ENCODE results near the gene BBC3. TPM values are rescaled to one million over a fixed set of nuclear protein-coding genes. Genes with fewer than 3 reads are reported as not detected.
"Not testable (repeated sequence)": the region's sequence is repeated elsewhere in the genome, so short reads cannot be mapped to it uniquely, and the experiment has no call there.

The BBC3 gene
- polyA plus RNA-seq (15.6 and 20.1 TPM in 2 replicates), polyA minus RNA-seq (11.2 and 12.4 TPM in 2 replicates)

GRCh38 chr19:47230921-47231214 lies at the start of gene BBC3:
TSS of gene BBC3 (minus strand) at chr19:47231199. CDS start at chr19:47228431, 2,768 bp downstream.
- H4K20me1 ChIP-seq (ENCODE audit: insufficient read depth) = no peaks in the 10 kb centered on the region
- no peaks in the 10 kb centered on the region for H3F3A ChIP-seq (ENCODE audit: insufficient read depth, low read length, poor library complexity, severe bottlenecking)
- no peaks in the 10 kb centered on the region for H3K79me2 ChIP-seq (replicated peaks; ENCODE audit: insufficient read depth, low read length)
- H3K9me3 ChIP-seq (ENCODE audit: low read length) = no peaks in the 10 kb centered on the region
- TF ChIP-seq EZH2 (IDR thresholded peaks at IDR 0.05; ENCODE audit: borderline replicate concordance, insufficient read depth, low read length, poor library complexity, severe bottlenecking) (no peak), CTCF (IDR thresholded peaks at IDR 0.05; ENCODE audit: poor library complexity, severe bottlenecking) (no peak), POLR2AphosphoS5 (IDR thresholded peaks at IDR 0.05) (peak; percentile 37), REST (IDR thresholded peaks at IDR 0.05; ENCODE audit: borderline replicate concordance) (no peak), EP300 (conservative IDR thresholded peaks at IDR 0.05; ENCODE audit: poor library complexity, severe bottlenecking) (no peak)
- peak within 1 kb of the TSS; percentile 51 for H2AFZ ChIP-seq (ENCODE audit: low read depth, low read length)
- H3K4me2 ChIP-seq (ENCODE audit: low read length) = peak within 1 kb of the TSS; percentile 19
- peak within 1 kb of the TSS; percentile 68 for H3K27ac ChIP-seq (ENCODE audit: low read length)
- H3K36me3 ChIP-seq (ENCODE audit: insufficient read depth, low read length) = no peaks in the 10 kb centered on the region
- H3K27me3 ChIP-seq (ENCODE audit: insufficient read depth, low read depth, low read length) = no peaks in the 10 kb centered on the region
- H3K9me2 ChIP-seq (ENCODE audit: insufficient read depth, low read length) = no peaks in the 10 kb centered on the region
- H3K9ac ChIP-seq (ENCODE audit: low read length) = peak within 1 kb of the TSS; percentile 84
- H3K4me3 ChIP-seq (ENCODE audit: low read length) = peak within 1 kb of the TSS; percentile 92

GRCh38 chr19:47280183-47280797 lies 49.3 kb upstream of the BBC3 start:
- Histone ChIP-seq H2AFZ (ENCODE audit: low read depth, low read length) (no peak overlapping the region), H3K9ac (ENCODE audit: low read length) (no peak overlapping the region), H3F3A (ENCODE audit: insufficient read depth, low read length, poor library complexity, severe bottlenecking) (no peaks in the 10 kb centered on the region), H3K4me2 (ENCODE audit: low read length) (no peak overlapping the region), H3K27ac (ENCODE audit: low read length) (no peak overlapping the region), H4K20me1 (ENCODE audit: insufficient read depth) (no peaks in the 10 kb centered on the region), H3K9me2 (ENCODE audit: insufficient read depth, low read length) (no peaks in the 10 kb centered on the region), H3K4me3 (ENCODE audit: low read length) (no peak overlapping the region), H3K27me3 (ENCODE audit: insufficient read depth, low read depth, low read length) (no peaks in the 10 kb centered on the region), H3K9me3 (ENCODE audit: low read length) (no peaks in the 10 kb centered on the region), H3K36me3 (ENCODE audit: insufficient read depth, low read length) (no peaks in the 10 kb centered on the region), H3K79me2 (replicated peaks; ENCODE audit: insufficient read depth, low read length) (no peaks in the 10 kb centered on the region)
- no peak for TF ChIP-seq SMC3 (conservative IDR thresholded peaks at IDR 0.05; ENCODE audit: poor library complexity)
- TF ChIP-seq CTCF (IDR thresholded peaks at IDR 0.05; ENCODE audit: poor library complexity, severe bottlenecking) = peak; percentile 16

GRCh38 chr19:47276513-47276912 lies 45.5 kb upstream of the BBC3 start:
- H3K9me3 ChIP-seq (ENCODE audit: low read length); H3K79me2 ChIP-seq (replicated peaks; ENCODE audit: insufficient read depth, low read length); H3K27ac ChIP-seq (ENCODE audit: low read length); H3K27me3 ChIP-seq (ENCODE audit: insufficient read depth, low read depth, low read length); H2AFZ ChIP-seq (ENCODE audit: low read depth, low read length); H3K36me3 ChIP-seq (ENCODE audit: insufficient read depth, low read length); H3F3A ChIP-seq (ENCODE audit: insufficient read depth, low read length, poor library complexity, severe bottlenecking); H4K20me1 ChIP-seq (ENCODE audit: insufficient read depth); H3K4me2 ChIP-seq (ENCODE audit: low read length); H3K9me2 ChIP-seq (ENCODE audit: insufficient read depth, low read length): not testable (repeated sequence)
- H3K9ac ChIP-seq (ENCODE audit: low read length) = peak overlapping the region; percentile 76
- peak overlapping the region; percentile 77 for H3K4me3 ChIP-seq (ENCODE audit: low read length)

Data from neural cell (in vitro differentiated cells).